ENCODE measurements around the gene EXT2. TPM values are rescaled to one million over a fixed set of nuclear protein-coding genes. Genes with fewer than 3 reads are reported as not detected.

Gene EXT2
- total RNA-seq, 1 experiment from 2014 or later: 42.9 TPM

DNA sequence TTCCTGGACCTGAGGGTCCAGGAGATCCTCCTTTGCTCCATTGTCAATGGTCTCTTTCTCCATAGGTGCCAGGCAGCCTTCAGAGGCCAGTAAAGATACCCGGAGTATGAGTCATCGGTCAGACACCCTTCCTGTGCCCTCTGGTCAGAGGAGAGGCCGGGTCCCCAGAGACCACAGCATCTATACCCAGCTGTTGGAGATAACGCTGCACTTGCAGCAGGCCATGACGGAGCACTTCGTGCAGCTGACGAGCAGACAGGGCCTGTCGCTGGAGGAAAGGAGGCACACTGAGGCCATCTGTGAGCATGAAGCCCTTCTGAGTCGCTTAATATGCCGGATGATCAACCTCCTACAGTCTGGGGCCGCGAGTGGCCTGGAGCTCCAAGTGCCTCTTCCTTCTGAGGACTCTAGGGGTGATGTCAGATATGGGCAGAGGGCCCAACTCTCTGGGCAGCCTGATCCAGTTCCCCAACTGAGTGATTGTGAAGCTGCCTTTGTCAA, 47.5 kb upstream of the EXT2 start, which contains the start of gene ACCSL:
Gene ACCSL, plus strand, starts transcription at position 51 of the 501 bp plus-strand sequence. Its CDS starts 56 bp downstream, at position 107.
- Histone ChIP-seq H3K9ac (ENCODE audit: extremely low read depth, insufficient read length, low read length) (no peak within 1 kb of the TSS), H2BK120ac (ENCODE audit: low read depth, low read length, poor library complexity, severe bottlenecking) (no peak within 1 kb of the TSS), H4K20me1 (ENCODE audit: control insufficient read depth, insufficient read depth, insufficient read length) (no peaks in the 10 kb centered on the region), H4K5ac (ENCODE audit: insufficient read length, low read depth, low read length) (no peak within 1 kb of the TSS), H3K23ac (ENCODE audit: insufficient read length, low read depth, low read length) (no peak within 1 kb of the TSS), H3K4ac (ENCODE audit: low read depth, low read length) (no peak within 1 kb of the TSS), H2AK5ac (ENCODE audit: insufficient read length, low read length) (no peak within 1 kb of the TSS), H2BK20ac (ENCODE audit: low read depth, low read length, poor library complexity, severe bottlenecking) (no peak within 1 kb of the TSS), H3K79me1 (ENCODE audit: insufficient read depth, low read depth, low read length, poor library complexity, severe bottlenecking) (no peaks in the 10 kb centered on the region), H3T11ph (ENCODE audit: low read length) (no peak within 1 kb of the TSS), H3K4me1 (ENCODE audit: insufficient read depth, low read length) (no peaks in the 10 kb centered on the region), H3K18ac (ENCODE audit: insufficient read length, low read depth, low read length) (no peak within 1 kb of the TSS), H2AFZ (ENCODE audit: low read length) (no peak within 1 kb of the TSS), H4K91ac (ENCODE audit: insufficient read length, low read depth, low read length) (no peak within 1 kb of the TSS), H2BK5ac (ENCODE audit: insufficient read length, low read length) (no peak within 1 kb of the TSS), H4K8ac (replicated peaks; ENCODE audit: insufficient read length, low read depth, low read length) (peak within 1 kb of the TSS; percentile 58), H3K79me2 (ENCODE audit: insufficient read depth, low read length) (no peaks in the 10 kb centered on the region), H3K9me3 (ENCODE audit: control insufficient read depth, low read depth, low read length) (no peaks in the 10 kb centered on the region), H3K23me2 (ENCODE audit: insufficient read length, low read depth, low read length, poor library complexity, severe bottlenecking) (no peaks in the 10 kb centered on the region), H2BK15ac (ENCODE audit: low read depth, low read length) (no peak within 1 kb of the TSS), H3K4me2 (ENCODE audit: insufficient read depth, insufficient read length, low read length) (no peak within 1 kb of the TSS), H3K56ac (ENCODE audit: insufficient read length, low read depth, low read length) (no peak within 1 kb of the TSS), H3K27me3 (ENCODE audit: insufficient read depth, low read length) (no peaks in the 10 kb centered on the region; the same call in 1 of the 2 replicates), H3K14ac (ENCODE audit: insufficient read depth, low read length) (no peak within 1 kb of the TSS), H2BK12ac (ENCODE audit: insufficient read length, low read depth, low read length) (no peak within 1 kb of the TSS), H3K27ac (ENCODE audit: insufficient read length, low read depth, low read length) (no peak within 1 kb of the TSS)
- peaks cover 21% of the 10 kb centered on the region for H3K27me3 Mint-ChIP-seq (ENCODE audit: low read depth)
- no peak within 1 kb of the TSS for H3K4me3 Mint-ChIP-seq
- no peaks in the 10 kb centered on the region for H3K36me3 Mint-ChIP-seq (ENCODE audit: insufficient read depth in 1 of 3, low read depth in 3 of 3)
- H3K4me1 Mint-ChIP-seq: no peaks in the 10 kb centered on the region
- peaks cover 0 to 3% of the 10 kb centered on the region in 2 experiments; a peak in 1 of 5 replicates for H3K9me3 Mint-ChIP-seq
- H3K27ac Mint-ChIP-seq: peak within 1 kb of the TSS in 1 of 3 experiments; percentile 90; a peak in 2 of 7 replicates
- WGBS (ENCODE audit: extremely low coverage, insufficient read length, low lambda C conversion rate): no CpG with 5 or more reads among the region's 12 CpGs
- TF ChIP-seq, protein P1, sequence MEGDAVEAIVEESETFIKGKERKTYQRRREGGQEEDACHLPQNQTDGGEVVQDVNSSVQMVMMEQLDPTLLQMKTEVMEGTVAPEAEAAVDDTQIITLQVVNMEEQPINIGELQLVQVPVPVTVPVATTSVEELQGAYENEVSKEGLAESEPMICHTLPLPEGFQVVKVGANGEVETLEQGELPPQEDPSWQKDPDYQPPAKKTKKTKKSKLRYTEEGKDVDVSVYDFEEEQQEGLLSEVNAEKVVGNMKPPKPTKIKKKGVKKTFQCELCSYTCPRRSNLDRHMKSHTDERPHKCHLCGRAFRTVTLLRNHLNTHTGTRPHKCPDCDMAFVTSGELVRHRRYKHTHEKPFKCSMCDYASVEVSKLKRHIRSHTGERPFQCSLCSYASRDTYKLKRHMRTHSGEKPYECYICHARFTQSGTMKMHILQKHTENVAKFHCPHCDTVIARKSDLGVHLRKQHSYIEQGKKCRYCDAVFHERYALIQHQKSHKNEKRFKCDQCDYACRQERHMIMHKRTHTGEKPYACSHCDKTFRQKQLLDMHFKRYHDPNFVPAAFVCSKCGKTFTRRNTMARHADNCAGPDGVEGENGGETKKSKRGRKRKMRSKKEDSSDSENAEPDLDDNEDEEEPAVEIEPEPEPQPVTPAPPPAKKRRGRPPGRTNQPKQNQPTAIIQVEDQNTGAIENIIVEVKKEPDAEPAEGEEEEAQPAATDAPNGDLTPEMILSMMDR (conservative IDR thresholded peaks at IDR 0.05): no peak
- peak; percentile 18 for DNase-seq
